ENCODE results near the gene CACNA1D.

The CACNA1D gene

DNA sequence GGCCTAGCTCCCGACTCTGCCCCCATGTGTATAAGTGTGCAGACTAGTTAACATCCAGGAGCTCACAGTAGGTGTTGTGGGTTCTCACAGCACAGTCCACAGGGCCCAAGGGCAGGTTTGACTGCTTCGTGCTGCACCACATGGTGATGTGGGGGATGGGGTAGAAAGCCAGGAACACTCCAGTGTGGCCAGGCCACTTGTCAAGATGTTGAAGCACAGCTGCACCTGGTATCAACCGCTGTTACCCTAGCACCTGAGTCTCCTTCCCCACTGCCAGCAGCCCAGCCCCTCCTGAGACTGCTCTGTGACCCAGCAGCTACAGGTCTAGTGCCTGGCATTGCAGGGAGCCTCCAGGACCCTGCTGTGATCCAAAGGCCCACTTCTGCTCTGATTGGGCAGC, 298.5 kb downstream of the CACNA1D start:
- no peak overlapping the region for H3K4me3 ChIP-seq (ENCODE audit: low read length)
- H3K9ac ChIP-seq (ENCODE audit: low read length), result no peak overlapping the region
- no peaks in the 10 kb centered on the region for H3K4me1 ChIP-seq (ENCODE audit: low read length)
- no peak overlapping the region for H3K4me2 ChIP-seq (ENCODE audit: low read length)
- TF ChIP-seq EZH2phosphoT487 (IDR thresholded peaks at IDR 0.05; ENCODE audit: low read depth), result no peak
- TF ChIP-seq, protein P1, sequence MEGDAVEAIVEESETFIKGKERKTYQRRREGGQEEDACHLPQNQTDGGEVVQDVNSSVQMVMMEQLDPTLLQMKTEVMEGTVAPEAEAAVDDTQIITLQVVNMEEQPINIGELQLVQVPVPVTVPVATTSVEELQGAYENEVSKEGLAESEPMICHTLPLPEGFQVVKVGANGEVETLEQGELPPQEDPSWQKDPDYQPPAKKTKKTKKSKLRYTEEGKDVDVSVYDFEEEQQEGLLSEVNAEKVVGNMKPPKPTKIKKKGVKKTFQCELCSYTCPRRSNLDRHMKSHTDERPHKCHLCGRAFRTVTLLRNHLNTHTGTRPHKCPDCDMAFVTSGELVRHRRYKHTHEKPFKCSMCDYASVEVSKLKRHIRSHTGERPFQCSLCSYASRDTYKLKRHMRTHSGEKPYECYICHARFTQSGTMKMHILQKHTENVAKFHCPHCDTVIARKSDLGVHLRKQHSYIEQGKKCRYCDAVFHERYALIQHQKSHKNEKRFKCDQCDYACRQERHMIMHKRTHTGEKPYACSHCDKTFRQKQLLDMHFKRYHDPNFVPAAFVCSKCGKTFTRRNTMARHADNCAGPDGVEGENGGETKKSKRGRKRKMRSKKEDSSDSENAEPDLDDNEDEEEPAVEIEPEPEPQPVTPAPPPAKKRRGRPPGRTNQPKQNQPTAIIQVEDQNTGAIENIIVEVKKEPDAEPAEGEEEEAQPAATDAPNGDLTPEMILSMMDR (IDR thresholded peaks at IDR 0.05; ENCODE audit: low read depth, low read length), result no peak
- H3K27ac ChIP-seq (ENCODE audit: low read length), result no peak overlapping the region
- H3K9me3 ChIP-seq (ENCODE audit: insufficient read depth, low read length), result no peaks in the 10 kb centered on the region
- no peaks in the 10 kb centered on the region for H4K20me1 ChIP-seq (ENCODE audit: insufficient read depth, low read length)
- no peak overlapping the region for H2AFZ ChIP-seq (ENCODE audit: low read depth, low read length)
- no peaks in the 10 kb centered on the region for H3K27me3 ChIP-seq (ENCODE audit: low read depth, low read length)
- H3K36me3 ChIP-seq (replicated peaks; ENCODE audit: low read depth, low read length), result no peaks in the 10 kb centered on the region
- no peaks in the 10 kb centered on the region for H3K79me2 ChIP-seq (ENCODE audit: low read length)

DNA sequence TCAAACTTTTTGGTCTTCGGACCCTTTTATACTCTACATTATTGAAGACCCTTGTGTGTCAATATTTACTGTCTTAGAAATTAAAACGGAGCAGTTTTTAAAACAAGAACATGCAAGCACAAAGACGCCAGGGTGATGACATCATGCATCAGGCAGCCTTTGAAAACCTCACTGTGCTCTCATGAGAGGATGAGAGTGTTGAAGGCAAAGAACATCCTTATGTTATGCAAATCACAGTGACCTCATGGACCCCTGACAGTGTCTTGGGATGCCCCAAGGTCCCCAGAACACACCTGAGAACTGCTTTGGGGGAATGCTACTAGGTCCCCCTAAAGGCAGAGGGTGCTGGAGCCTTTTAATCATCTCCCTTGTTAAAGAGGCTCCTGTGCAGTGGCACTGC, 300.2 kb downstream of the CACNA1D start:
- TF ChIP-seq EZH2phosphoT487 (IDR thresholded peaks at IDR 0.05; ENCODE audit: low read depth), result no peak
- TF ChIP-seq, protein P1 (IDR thresholded peaks at IDR 0.05; ENCODE audit: low read depth, low read length), result no peak
- H3K9me3 ChIP-seq (ENCODE audit: insufficient read depth, low read length), result no peaks in the 10 kb centered on the region
- H3K4me2 ChIP-seq (ENCODE audit: low read length), result no peak overlapping the region

DNA sequence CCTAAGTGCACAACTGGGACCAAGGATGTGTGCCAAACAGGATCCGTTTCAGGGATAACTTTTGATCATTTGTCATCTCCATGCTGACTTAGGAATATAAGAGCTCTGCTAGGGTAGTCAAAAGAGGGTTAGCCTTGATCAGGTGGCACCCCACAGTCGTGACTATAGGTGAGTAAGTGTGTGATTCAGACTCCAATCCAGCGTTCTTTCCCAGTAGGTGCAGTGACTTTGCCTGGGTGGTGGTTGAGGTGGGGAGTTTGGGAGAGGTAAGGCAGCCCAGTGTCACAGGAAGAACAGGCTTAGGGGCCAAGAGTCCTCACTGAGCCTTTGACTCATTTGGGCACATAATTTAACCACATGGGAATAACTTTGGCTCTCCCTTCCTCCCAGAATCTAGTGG, 300.8 kb downstream of the CACNA1D start:
- H3K27me3 ChIP-seq (ENCODE audit: low read depth, low read length), result no peaks in the 10 kb centered on the region
- TF ChIP-seq, protein P1 (IDR thresholded peaks at IDR 0.05; ENCODE audit: low read depth, low read length), result no peak
- TF ChIP-seq EZH2phosphoT487 (IDR thresholded peaks at IDR 0.05; ENCODE audit: low read depth), result no peak
- no peak overlapping the region for H2AFZ ChIP-seq (ENCODE audit: low read depth, low read length)
- no peaks in the 10 kb centered on the region for H3K36me3 ChIP-seq (replicated peaks; ENCODE audit: low read depth, low read length)
- no peak overlapping the region for H3K9ac ChIP-seq (ENCODE audit: low read length)
- H4K20me1 ChIP-seq (ENCODE audit: insufficient read depth, low read length), result no peaks in the 10 kb centered on the region
- H3K27ac ChIP-seq (ENCODE audit: low read length), result no peak overlapping the region
- no peak overlapping the region for H3K4me3 ChIP-seq (ENCODE audit: low read length)
- H3K4me2 ChIP-seq (ENCODE audit: low read length), result no peak overlapping the region
- no peaks in the 10 kb centered on the region for H3K4me1 ChIP-seq (ENCODE audit: low read length)
- no peaks in the 10 kb centered on the region for H3K79me2 ChIP-seq (ENCODE audit: low read length)
- H3K9me3 ChIP-seq (ENCODE audit: insufficient read depth, low read length), result no peaks in the 10 kb centered on the region

More for the DNA sequence above, 300.2 kb downstream of the CACNA1D start:
- Histone ChIP-seq H3K27me3 (ENCODE audit: low read depth, low read length) (no peaks in the 10 kb centered on the region), H3K4me3 (ENCODE audit: low read length) (no peak overlapping the region), H3K79me2 (ENCODE audit: low read length) (no peaks in the 10 kb centered on the region), H4K20me1 (ENCODE audit: insufficient read depth, low read length) (no peaks in the 10 kb centered on the region), H3K4me1 (ENCODE audit: low read length) (no peaks in the 10 kb centered on the region), H3K27ac (ENCODE audit: low read length) (no peak overlapping the region), H3K36me3 (replicated peaks; ENCODE audit: low read depth, low read length) (no peaks in the 10 kb centered on the region), H2AFZ (ENCODE audit: low read depth, low read length) (no peak overlapping the region), H3K9ac (ENCODE audit: low read length) (no peak overlapping the region)

DNA sequence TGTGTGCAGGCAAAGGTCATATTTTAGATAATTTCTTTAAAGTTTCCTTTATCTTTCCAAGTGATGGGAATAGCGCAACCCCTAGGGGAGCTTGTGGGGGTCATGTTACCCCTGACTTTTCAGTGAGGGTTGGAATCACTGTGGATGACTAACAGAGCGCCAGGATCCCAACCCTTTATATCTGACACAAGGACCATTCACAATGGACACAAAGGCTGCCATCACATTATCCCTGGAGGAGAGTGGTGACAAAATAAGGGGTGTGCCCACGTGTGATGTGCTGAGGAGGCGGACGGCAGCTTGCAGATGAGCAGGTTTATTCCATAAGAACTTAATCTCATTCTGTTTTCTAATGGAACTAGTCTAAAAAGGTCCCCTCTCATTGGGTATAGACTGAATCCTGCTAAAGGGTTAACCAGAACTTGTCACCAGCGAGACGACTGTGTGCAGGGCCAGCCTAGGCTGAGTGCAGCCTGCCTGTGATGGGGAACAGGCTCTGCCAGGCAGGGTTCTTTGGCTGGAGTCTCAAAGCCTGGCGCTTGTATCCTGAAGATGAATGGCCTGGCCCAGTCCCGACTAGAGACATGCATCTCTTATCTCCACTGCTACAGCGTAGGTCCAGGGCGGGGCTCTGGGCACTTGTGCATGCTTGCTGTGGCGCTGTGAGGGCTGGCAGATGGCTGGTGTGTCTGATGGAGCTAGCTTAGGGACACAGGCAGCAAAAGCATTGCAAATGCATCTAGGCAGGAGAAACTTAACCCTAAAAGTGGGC, 301.6 kb downstream of the CACNA1D start:
- Histone ChIP-seq H3K4me2 (ENCODE audit: low read length) (no peak overlapping the region), H3K27ac (ENCODE audit: low read length) (no peak overlapping the region), H4K20me1 (ENCODE audit: insufficient read depth, low read length) (no peaks in the 10 kb centered on the region), H3K36me3 (replicated peaks; ENCODE audit: low read depth, low read length) (no peaks in the 10 kb centered on the region), H3K9ac (ENCODE audit: low read length) (no peak overlapping the region), H2AFZ (ENCODE audit: low read depth, low read length) (no peak overlapping the region), H3K4me1 (ENCODE audit: low read length) (no peaks in the 10 kb centered on the region), H3K9me3 (ENCODE audit: insufficient read depth, low read length) (no peaks in the 10 kb centered on the region), H3K4me3 (ENCODE audit: low read length) (no peak overlapping the region), H3K27me3 (ENCODE audit: low read depth, low read length) (no peaks in the 10 kb centered on the region), H3K79me2 (ENCODE audit: low read length) (no peaks in the 10 kb centered on the region)
- TF ChIP-seq, protein P1 (IDR thresholded peaks at IDR 0.05; ENCODE audit: low read depth, low read length), result no peak
- TF ChIP-seq EZH2phosphoT487 (IDR thresholded peaks at IDR 0.05; ENCODE audit: low read depth), result no peak

Measured in OCI-LY3 (cell line).